ENCODE data around the gene ABHD17C.
"Not testable (repeated sequence)": the region's sequence is repeated elsewhere in the genome, so short reads cannot be mapped to it uniquely, and the experiment has no call there.

The ABHD17C gene

DNA sequence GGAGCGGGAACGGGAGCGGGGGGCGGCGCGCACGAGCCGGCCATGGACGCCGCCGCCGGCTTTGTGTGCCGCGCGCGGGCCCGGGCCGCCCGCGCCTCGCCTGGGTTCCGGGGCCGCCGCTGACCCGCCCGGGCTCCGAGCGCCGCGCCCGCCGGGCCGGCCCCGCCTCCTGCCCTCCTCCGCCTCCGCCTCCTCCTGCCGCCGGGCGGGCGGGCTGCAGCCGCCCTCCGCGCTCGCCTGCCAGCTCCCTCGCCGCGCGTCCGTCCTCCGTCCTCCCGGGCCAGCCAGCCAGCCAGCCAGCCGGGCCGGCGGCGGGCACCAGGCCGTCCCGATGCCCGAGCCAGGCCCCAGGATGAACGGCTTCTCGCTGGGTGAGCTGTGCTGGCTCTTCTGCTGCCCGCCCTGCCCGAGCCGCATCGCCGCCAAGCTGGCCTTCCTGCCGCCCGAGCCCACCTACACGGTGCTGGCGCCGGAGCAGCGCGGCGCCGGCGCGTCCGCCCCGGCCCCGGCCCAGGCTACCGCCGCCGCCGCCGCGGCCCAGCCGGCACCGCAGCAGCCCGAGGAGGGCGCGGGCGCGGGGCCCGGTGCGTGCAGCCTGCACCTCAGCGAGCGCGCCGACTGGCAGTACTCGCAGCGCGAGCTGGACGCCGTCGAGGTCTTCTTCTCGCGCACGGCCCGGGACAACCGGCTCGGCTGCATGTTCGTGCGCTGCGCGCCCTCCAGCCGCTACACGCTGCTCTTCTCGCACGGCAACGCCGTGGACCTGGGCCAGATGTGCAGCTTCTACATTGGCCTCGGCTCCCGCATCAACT, at the start of gene ABHD17C:
TSS of gene ABHD17C (plus strand) at position 212 of the 812 bp plus-strand sequence. CDS start at position 332, 120 bp downstream.
- DNase-seq = no peak

DNA sequence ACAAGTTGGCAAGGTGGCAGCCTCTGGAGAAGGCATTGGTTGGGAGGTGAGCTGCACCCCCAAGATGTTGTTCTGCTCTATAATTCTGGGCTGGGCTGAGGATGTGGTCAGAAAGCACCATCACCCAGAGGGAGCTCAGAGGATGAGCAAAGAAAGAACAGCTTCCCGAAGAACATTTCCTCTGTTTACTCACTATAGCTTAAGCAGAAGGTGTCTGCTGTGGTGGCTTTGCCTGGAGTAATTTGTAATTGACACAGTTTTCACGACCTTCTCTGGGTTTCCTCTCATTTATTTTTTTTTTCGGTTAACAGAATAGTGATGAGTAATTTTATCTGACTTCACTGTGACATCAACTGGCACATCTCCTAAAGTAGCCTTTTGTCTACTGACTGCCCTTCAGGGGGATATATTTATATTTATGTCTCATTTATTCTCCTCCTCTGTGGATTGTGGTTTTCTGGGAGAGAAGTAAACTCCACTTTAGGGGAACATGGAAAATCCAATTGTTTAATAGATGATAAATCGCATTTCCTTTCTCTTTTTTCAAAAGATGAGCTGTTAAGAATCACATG, 49.5 kb upstream of the ABHD17C start:
- no peak for DNase-seq

DNA sequence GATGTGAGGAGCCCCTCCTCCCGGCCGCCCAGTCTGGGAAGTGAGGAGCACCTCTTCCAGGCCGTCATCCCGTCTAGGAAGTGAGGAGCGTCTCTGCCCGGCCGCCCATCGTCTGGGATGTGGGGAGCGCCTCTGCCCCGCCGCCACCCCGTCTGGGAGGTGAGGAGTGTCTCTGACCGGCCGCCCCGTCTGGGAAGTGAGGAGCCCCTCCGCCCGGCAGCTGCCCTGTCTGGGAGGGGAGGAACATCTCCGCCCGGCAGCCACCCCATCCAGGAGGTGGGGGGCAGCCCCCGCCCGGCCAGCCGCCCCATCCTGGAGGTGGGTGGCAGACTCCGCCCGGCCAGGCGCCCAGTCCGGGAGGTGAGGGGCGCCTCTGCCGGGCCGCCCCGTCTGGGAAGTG, 47.7 kb upstream of the ABHD17C start:
- not testable (repeated sequence) for DNase-seq

DNA sequence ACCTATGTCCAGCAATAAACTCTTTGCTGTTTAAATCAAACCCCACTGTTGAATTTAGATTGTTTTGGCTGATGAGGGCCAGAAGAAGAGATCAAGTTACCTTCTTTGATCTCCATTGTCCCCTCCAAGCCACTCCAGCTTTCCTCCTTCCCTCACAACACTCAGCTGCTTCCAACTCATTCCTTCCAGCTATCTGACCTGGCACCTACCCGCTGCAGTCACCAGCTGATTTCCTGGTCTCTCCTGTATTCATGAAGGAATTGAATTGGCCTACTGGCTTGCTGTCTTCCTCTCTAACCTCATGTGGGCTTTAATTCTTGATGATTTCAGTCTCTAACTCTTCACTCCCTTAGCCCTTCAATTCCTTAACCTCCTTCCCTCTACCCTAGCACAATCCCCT, 40.8 kb upstream of the ABHD17C start:
- no peak for DNase-seq

DNA sequence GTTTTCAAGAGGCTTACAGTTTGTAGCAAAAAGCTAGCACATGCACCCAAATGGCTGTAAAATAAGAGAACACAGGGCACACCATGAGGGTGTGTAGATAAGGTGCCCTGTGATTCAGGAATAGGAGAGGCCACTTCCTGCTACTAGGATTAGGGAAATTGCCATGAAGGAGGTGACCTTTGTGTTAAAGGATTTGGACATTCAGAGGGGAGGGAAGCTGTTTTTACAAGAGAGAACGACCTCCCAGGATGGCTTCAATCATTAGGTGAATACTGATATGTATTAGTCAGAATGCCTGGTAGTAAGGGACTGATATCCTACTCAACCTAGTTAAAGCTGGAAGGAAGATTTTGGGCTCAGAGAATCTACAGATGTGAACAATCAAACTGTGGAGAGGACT, 35.7 kb upstream of the ABHD17C start:
- no peak for DNase-seq

DNA sequence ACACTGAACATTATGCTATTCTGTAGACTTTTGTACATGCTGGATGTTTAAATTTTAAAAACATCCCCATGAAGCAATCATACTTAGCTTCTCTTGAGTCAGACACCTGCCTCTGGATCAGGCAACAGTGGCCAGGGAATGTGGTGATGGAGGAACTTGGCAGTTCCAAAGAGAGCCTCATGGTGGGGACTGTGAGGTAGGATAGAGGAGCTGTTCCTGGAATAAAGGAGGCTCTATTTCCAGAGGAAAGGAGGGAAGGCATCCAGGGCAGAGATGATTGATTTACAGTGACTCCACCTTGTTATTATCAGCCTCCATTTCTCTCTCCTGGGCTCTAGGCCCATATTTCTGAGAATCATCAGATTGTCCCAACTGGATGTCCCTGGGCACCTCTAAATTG, 35.0 kb upstream of the ABHD17C start:
- DNase-seq = no peak

DNA sequence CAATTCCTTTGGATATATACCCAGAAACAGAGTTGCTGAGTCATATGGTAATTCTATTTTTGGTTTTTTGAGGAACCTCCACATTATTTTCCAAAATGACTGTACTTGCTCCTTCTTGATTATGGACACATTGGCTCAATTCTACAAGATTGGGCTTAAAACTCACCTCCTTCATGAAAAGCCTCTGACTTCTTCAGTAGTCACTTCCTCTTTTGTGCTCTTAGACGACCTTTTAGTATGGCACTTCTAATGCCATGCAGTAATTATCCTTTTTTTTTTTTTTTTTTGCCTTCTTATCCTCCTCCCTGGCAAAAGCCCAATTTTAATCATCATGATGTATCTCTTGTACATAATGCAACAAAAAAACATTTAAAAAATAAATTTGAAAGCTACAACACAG, 33.0 kb upstream of the ABHD17C start:
- DNase-seq = no peak

DNA sequence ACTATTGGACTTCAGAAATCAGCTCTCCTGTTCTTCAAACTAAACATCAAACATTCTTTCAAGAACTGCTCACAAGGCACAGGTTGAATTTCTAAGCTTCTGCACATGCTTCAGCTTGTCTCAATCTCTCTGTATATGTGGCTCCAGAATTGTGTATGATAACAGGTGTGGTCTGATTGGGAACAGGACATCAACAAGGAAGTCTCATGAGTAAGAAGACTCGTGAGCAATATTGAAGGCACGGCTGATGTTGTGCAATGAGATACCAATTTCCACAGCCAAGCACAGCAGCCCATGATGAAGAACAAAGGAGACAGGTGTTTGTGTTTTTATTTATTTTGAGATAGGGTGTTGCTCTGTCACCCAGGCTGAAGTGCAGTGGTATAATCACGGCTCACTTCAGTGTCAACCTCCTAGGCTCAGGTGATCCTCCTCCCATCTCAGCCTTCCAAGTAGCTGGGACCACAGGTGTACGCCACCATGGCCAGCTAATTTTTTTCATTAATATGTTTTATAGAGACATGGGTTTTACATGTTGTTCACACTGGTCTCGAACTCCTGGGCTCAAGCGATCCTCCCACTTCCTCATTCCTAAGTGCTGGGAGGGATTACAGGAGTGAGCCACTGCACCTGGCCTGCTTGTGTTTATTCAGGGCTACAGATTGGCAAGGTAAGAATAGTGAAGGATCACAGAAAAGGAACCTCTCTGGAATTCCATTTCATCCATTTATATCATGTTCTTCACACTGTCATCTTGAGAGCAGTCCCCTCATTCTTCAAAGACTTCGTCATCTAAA, 32.2 kb upstream of the ABHD17C start:
- no peak for DNase-seq

DNA sequence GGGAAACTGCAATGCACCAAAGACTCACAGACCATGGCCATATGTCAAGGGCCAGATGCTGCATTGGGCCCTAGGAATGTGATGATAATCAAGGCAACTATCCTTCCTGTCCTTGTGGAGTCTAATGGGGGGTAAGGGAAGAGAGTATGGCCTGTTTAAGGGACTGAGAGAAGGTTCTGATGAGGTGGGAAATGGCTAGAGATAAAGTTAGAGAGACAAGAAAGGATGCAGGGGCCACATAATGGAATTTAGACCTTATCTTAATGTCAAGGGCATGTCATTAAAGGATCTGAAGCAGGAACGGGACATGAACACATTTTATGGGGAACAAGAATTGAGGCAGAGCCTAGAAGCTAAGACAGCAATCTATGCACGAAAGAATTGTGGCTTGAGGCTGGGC, 30.0 kb upstream of the ABHD17C start:
- no peak for DNase-seq

DNA sequence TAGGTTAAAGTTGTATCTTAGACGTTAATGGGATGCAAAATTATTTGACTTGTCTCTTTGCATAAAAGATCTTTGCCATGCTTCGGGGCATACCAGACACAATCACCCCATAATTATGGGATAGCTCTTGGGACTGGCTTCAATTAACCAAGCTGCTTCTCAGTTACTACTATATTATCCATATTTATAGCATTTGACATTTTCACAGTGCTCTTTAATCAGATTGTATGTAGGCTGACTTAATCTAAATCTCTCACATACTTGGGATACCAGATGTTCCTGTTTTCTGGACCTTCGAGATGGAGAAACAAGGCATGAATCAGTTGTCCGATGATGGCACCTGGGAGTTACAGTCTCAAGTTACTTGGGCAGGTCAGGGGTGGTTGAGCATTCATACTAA, 27.2 kb upstream of the ABHD17C start:
- DNase-seq = no peak

DNA sequence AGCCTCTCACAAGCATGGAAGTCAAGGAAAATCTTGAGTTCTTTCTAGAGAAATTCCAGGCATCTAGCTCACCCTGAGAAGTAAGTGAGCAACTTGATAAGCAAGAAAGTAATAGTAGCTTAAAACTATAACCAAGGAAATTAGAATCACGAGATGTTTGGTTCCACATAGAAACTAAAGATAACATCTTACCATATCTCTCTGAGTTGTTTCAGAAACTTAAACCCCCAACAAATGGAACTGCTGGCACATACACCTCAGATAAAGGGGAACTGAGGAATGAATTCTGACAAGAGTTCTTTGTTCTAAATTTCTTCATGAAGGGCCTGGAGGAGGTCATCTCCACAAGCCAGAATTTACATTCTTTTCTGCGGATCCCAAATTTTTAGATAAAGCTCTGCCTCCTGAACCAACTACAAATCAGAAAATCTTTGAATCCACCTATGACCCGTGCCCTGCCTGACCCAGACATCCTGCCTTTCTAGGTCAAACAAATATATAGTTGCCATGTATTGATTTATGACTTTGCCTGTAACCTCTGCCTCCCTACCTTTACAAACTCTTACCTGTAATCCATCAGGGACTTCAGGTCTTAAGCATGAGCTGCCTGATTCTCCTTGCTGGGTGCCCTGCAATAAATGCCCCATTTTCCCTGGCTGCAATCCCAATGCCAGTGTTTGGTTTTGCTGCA, 26.4 kb upstream of the ABHD17C start:
- DNase-seq = no peak

DNA sequence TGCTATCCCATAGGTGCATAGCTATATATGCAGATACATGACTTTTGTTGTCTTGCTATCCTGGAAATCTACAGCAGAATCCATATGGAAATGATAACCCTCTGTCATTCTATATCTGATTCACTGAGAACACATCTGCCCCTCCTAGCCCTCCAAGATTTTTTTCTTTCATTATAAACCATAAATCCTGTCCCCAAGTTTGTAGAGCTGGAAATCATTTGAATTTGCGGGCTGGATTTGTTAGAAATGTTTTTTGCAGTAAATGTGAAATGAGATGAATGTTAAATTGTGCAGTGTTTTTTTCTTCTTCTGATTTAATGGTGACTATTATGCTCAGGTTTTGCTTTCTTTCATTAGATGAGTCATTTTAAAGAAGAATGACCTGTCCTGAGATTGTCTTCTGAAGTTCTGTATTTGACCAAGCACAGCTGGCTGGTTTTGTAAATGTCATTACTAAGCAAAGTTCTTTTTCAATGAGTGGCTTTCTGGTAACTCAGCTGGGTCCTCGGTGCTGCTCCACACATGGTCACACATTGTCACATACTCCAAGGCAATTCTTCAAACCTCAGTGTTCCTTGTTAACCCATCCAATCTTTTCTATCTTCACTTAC, 25.3 kb upstream of the ABHD17C start:
- DNase-seq = no peak

DNA sequence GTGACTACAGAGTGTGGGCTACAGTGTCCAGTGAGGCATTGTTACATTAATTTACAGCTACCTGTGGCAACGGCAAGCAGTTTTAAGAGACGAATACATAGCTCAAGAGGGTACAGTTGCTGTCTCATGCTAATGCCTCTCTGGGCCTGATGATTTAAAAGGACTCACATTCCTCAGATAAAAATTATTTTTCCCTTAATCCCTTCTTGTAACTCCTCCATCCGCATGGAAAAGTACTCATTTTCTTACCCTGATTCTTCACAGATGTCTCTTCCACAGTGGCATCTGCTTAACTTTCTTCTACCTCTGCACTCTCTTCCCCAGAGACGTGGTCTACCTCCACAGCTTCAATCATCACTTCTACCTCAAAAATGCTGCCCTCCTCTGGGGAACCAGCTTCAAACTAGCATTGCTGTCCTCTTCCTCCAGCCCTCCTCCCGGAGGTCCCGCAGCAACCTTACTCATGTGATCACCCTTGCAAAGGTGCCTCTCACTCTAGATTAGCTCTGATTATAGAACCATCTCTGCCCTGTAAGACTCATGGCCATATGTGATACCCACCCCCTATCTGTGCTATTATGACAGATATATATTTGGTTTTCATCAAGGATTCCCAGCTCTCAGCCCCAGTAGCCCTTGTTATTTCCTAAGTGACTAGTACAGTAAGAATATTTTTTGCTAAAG, 21.4 kb upstream of the ABHD17C start:
- DNase-seq = no peak

DNA sequence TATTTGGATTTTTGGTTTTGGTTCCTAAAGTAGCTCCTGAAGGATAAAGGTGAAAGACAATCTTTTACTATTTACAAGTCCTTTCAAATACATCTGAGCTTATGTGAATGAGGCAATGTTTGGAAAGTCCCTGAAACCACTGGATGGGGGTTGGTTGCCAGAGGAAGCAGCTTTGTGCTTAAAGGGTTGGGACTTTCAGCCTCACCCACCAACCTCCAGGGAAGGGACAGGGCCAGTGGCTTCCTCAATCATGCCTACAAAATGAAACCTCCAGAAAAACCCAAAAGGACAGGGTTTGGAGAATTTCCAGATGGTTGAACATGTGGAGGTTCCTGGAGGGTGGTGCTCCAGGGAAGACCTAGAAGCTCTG, 20.9 kb upstream of the ABHD17C start:
- DNase-seq = no peak

DNA sequence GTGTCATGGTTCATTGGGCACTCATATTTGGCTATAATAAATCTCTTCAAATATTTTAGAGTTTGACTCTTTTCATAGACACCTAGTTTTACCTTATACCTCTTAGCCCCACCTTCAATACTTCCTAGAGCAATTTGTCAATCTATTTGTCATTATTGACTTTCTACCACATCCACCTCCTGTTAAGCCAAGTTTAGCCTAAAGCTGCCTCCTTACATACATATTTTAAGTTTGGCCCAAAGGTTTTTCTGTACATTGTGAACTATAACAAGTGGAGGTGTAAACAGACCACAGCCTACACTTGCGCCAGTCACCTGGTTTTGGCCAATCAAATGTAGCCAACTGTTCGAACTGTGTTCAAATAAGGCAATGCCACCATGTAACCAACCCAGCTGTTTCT, 18.1 kb upstream of the ABHD17C start:
- no peak for DNase-seq

DNA sequence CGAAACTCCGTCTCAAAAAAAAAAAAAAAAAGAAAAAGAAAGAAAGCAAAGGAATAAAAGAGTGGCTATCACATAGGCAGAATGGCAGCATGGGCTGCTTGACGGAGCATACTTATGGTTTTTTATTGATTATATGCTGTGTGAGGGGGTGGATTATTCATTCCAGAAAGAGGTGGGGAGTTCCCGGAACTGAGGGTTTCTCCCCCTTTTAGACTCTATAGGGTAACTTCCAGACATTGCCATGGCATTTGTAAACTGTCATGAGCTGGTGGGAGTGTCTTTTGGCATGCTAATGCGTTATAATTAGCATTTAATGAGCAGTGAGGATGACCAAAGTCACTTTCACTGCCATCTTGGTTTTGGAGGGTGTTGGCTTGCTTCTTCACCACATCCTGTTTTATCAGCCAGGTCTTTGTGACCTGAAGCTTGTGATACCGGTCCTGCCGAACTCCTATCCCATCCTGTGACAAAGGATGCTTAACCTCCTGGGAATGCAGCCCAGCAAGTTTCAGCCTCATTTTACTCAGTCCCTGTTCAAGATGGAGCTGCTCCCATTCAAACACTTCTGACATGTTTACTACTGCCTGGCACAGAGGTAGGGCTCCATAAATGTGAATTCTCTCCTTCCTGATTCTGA, 15.8 kb upstream of the ABHD17C start:
- DNase-seq = no peak

DNA sequence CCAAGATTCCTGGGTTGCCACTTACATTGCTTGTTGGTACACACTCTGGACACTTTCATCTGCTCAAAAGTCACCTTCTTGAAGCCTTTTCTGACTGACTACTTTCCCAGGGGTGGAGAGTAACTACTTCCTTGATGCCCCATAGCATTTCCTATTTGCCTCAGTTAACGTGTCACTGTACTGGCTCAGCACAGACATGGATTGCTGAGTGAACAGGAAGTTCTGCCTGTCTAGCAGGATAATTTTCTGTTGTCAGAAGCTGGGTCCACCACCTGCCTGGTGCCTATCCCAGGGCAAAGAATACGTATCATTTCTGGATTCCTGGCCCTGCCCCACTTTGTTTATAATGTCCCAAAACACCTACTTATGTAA, 15.3 kb upstream of the ABHD17C start:
- DNase-seq = no peak

DNA sequence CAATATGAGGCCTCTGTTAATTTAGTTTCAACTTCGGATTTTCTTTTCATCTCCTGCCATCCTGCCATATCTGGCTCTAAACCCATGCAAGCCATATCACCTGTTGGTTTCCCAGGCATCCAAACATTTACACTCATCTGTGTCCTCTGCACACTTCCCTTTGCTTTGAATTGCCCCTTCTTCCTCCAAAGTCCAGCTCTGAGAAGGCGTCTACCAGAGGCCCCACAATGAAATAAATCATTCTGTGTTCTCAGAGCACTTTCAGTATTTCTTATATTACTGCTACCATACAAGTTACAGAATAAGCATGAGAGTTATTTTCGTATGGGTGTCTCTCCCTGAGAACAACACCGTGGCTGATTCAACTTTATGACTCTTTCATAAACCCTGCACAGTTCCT, 12.9 kb upstream of the ABHD17C start:
- DNase-seq = no peak

DNA sequence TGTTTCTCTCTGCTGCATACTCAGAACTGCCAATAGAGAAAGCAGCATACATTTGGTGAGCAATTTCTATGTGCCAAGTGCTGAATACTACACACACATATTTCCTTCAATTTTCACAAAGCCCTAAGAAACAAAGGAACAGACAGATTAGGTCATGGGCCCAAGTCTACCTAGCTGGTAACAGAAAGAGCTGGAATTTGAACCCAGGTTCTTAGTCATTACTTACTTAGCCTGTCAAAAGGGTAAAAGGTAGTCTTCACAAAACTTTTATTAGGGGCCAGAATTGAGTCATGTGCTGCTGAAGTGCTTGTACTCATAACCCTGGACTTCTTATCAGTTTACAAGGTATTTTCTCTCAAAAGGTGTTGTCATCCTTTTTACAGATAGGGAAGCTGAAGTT, 10.4 kb upstream of the ABHD17C start:
- no peak for DNase-seq

DNA sequence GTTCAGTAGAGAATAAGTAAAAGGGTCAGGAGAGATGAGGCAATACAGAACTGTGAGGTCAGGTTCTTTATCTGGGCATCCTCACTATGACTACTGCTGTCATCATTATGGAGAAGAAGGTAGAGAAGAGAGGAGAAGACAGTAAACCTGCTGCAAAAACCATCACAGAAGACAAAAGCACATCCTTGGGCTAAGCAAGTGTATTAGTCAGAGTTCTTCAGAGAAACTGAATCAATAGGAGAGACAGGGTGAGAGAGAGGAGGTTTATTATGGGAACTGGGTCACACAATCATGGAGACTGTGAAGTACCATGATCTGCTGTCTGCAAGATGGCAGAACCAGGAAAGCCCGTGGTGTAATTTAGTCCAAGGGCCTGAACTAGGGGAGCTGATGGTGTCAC, 9.5 kb upstream of the ABHD17C start:
- DNase-seq = no peak

DNA sequence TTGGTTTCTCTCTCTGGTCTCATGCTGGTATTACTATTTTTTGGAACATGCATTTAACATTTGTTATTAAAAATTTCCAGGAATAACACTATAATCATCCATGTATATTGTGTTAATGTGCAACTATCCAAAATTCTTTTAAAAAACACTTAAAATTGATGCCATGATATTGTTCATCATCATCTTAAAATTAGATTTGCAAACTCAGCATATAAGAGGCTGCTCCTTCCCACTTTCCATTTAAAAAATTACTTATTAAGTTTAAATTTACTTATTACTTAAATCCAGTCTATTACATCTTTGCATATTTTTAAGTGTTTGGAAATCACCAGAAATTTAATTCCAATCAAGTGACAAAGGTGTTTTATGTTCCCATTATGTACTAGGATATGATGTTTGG, 5.8 kb upstream of the ABHD17C start:
- DNase-seq = no peak

DNA sequence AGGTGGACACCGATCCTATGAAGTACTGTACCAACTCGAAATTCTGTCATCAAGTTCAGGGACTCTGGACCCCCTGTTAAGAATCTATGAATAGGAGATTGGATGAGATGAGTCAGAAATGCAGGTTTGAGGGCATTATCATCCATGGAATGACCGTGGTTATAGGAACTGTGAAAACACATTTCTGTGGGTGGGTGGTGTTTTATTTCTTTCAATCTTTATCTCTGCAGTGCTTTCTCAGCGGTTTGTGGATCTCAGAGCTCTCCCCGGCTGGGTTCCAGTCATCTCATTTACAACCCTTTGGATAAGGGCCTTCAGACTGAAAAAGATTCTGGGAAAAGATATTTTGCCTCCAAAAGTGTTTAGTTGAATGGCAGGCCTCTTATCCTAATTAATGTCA, 5.4 kb upstream of the ABHD17C start:
- DNase-seq = no peak

Measured in NCI-H2081 treated with DMSO at 0.1 percent for 48 hours (cell line).